HepG2 (cell line): ENCODE results near the gene DHX8. TPM values are rescaled to one million over a fixed set of nuclear protein-coding genes. Genes with fewer than 3 reads are reported as not detected.
A peak's percentile ranks its signal among the peaks of the same experiment; 100 is the strongest.

Source experiments
- DMAP1 ChIP-seq: IDR thresholded peaks from 2 replicates; pipeline ENCODE4 v1.6.1; 2016
- DPF2 ChIP-seq: sonication (generic); formaldehyde crosslinking; IDR thresholded peaks from 2 replicates; pipeline ENCODE4 v1.4.0; 2020; ENCODE audit warnings: mild to moderate bottlenecking, low read depth, missing genetic modification reagents, borderline replicate concordance
- EP300 ChIP-seq, 3 experiments: sonication (generic) in 1 of 3; formaldehyde crosslinking in 1 of 3; IDR thresholded peaks; 2 replicates each; pipeline versions ENCODE4 v1.5.1 to v1.6.1; 2011 to 2020; ENCODE audit warnings: low read depth in 2 of 3, low read length in 2 of 3, borderline replicate concordance in 1 of 3, improper control_type of control experiment in 1 of 3, mild to moderate bottlenecking in 1 of 3, missing genetic modification reagents in 1 of 3, moderate library complexity in 1 of 3
- GATAD2A ChIP-seq: IDR thresholded peaks from 2 replicates; pipeline ENCODE4 v1.6.1; 2016
- GFI1 ChIP-seq: sonication (generic); formaldehyde crosslinking; IDR thresholded peaks from 2 replicates; pipeline ENCODE4 v1.5.0; 2020; ENCODE audit warnings: missing genetic modification reagents, mild to moderate bottlenecking, borderline replicate concordance
- HDAC2 ChIP-seq: sonication (generic); formaldehyde crosslinking; IDR thresholded peaks from 2 replicates; pipeline ENCODE4 v1.4.0; 2020; ENCODE audit warnings: missing genetic modification reagents
- KLF12 ChIP-seq: sonication (generic); formaldehyde crosslinking; IDR thresholded peaks from 2 replicates; pipeline ENCODE4 v1.4.0; 2020; ENCODE audit warnings: missing genetic modification reagents, borderline replicate concordance
- MIER3 ChIP-seq: IDR thresholded peaks from 2 replicates; pipeline ENCODE4 v1.6.1; 2016; ENCODE audit warnings: missing compliant biosample characterization, borderline replicate concordance
- RAD21 ChIP-seq: fragments of 450-650 bp; formaldehyde crosslinking; IDR thresholded peaks from 2 replicates; pipeline ENCODE4 v1.5.0; 2020; ENCODE audit warnings: mild to moderate bottlenecking
- SMC3 ChIP-seq: IDR thresholded peaks from 2 replicates; pipeline ENCODE4 v1.6.1; 2011; ENCODE audit warnings: low read length, improper control_type of control experiment
- ZBTB38 ChIP-seq: sonication (generic); formaldehyde crosslinking; IDR thresholded peaks from 2 replicates; pipeline ENCODE4 v1.5.1; 2020; ENCODE audit warnings: mild to moderate bottlenecking, missing genetic modification reagents
- ZNF138 ChIP-seq: sonication (generic); formaldehyde crosslinking; IDR thresholded peaks from 2 replicates; pipeline ENCODE4 v1.5.0; 2020; ENCODE audit warnings: mild to moderate bottlenecking, low read depth, missing genetic modification reagents
- ZNF720 ChIP-seq: sonication (generic); formaldehyde crosslinking; IDR thresholded peaks from 2 replicates; pipeline ENCODE4 v1.4.0; 2020; ENCODE audit warnings: missing genetic modification reagents
- ZNF747 ChIP-seq: sonication (generic); formaldehyde crosslinking; IDR thresholded peaks from 2 replicates; pipeline ENCODE4 v1.8.1; 2023; ENCODE audit warnings: missing genetic modification reagents, mild to moderate bottlenecking, borderline replicate concordance
- ZNF883 ChIP-seq: sonication (generic); formaldehyde crosslinking; IDR thresholded peaks from 2 replicates; pipeline ENCODE4 v1.5.1; 2020; ENCODE audit warnings: mild to moderate bottlenecking, missing genetic modification reagents; ENCODE audit errors: not compliant biosample characterization
- polyA plus RNA-seq, 8 experiments: library from polyadenylated mRNA; depleted of rRNA in 3 of 8; stranded (reverse) in 7 of 8; unstranded in 1 of 8; fragments of >200 nt; fragmentation: Illumina TruSeq in 4 of 8; extraction: Trizol in 4 of 8; gene quantifications; 2 replicates each; pipeline versions ENCODE4 v1.2.1 to v1.2.3, GENCODE V29; 2011 to 2016; ENCODE audit warnings: low read depth in 4 of 8, missing spikeins in 1 of 8, mixed read lengths in 1 of 8; ENCODE audit not compliant: insufficient read depth in 1 of 8
- total RNA-seq, 5 experiments: library from RNA; depleted of rRNA; stranded (reverse); fragments of >200 nt; fragmentation: Illumina TruSeq; extraction: Trizol; gene quantifications; 2 replicates each; pipeline ENCODE4 v1.2.3, GENCODE V29; 2016; ENCODE audit warnings: low read depth in 1 of 5
- TF ChIP-seq, protein P1 (sequence below): IDR thresholded peaks from 2 replicates; pipeline ENCODE4 v1.6.1; 2016; ENCODE audit warnings: control low read depth
- TF ChIP-seq, protein P2 (sequence below), 2 experiments: fragments of 450-650 bp in 1 of 2; sonication (generic) in 1 of 2; formaldehyde crosslinking in 1 of 2; IDR thresholded peaks; 2 replicates each; pipeline versions ENCODE4 v1.6.1 to v1.8.0; 2016 to 2022; ENCODE audit warnings: antibody characterized with exemption in 1 of 2, mild to moderate bottlenecking in 1 of 2, missing genetic modification reagents in 1 of 2
- TF ChIP-seq, protein P3 (sequence below): IDR thresholded peaks from 2 replicates; pipeline ENCODE4 v1.6.1; 2018; ENCODE audit warnings: missing genetic modification reagents, mild to moderate bottlenecking, missing compliant biosample characterization

The DHX8 gene
- total and polyA plus RNA-seq, 2 of the 13 experiments (the other 11 are each of a cell fraction or from before 2014, with no cell fraction given): 24.8 to 48.9 TPM

DNA sequence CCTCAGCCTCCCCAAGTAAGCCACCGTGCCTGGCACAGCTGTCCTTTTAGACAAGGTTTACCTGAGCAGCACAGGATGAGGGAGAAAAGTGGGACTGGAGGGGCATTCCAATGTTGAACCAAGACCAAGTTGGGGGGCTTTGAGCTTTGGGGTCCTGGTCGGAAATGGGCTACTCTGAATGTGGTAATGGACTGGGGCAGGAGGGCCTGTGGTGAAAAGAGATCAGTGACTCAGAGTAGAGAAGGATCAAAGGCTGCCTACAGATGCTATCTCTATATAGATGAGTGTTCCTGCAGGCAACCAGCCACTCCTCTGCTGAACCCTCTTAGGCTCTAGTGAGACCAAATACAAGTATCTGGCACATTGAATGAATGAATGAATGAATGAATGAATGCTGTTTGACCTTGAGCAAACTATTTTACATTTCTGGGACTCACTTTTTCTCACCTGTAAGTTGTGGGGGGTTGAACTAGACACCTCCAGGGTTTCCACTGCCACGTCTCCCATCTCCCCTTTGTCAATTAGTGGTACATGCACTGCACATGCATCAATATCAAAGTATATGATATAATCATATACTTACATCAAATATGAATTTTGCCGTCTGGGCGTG is 88.7 kb downstream of the DHX8 start (continued):
- TF ChIP-seq KLF12 (CRISPR knock-in tag): no peak
- TF ChIP-seq ZNF138: 0 out of 2 replicates have a peak, but pooled peaks have one; percentile 40
- TF ChIP-seq GATAD2A (CRISPR knock-in tag): peak; percentile 56
- TF ChIP-seq EP300 (IDR thresholded peaks at IDR 0.05; ENCODE audit: low read depth in 2 of 2, low read length in 2 of 2): peak in 1 of 2 experiments; percentile 78; a peak in 2 of 4 replicates
- peak; percentile 10; the same call in 1 of the 2 replicates for TF ChIP-seq EP300 (CRISPR knock-in tag; IDR thresholded peaks at IDR 0.05; ENCODE audit: borderline replicate concordance)
- no peak for TF ChIP-seq DPF2
- no peak for TF ChIP-seq ZNF720
- TF ChIP-seq, protein P1, sequence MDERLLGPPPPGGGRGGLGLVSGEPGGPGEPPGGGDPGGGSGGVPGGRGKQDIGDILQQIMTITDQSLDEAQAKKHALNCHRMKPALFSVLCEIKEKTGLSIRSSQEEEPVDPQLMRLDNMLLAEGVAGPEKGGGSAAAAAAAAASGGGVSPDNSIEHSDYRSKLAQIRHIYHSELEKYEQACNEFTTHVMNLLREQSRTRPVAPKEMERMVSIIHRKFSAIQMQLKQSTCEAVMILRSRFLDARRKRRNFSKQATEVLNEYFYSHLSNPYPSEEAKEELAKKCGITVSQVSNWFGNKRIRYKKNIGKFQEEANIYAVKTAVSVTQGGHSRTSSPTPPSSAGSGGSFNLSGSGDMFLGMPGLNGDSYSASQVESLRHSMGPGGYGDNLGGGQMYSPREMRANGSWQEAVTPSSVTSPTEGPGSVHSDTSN (CRISPR knock-in tag): no peak
- TF ChIP-seq ZNF747 (CRISPR knock-in tag): 0 out of 2 replicates have a peak, but pooled peaks have one; percentile 21
- TF ChIP-seq SMC3: peak; percentile 42
- TF ChIP-seq MIER3 (CRISPR knock-in tag): no peak; the same call in 1 of the 2 replicates
- TF ChIP-seq RAD21 (CRISPR knock-in tag): 0 out of 2 replicates have a peak, but pooled peaks have one; percentile 30
- TF ChIP-seq, protein P2, sequence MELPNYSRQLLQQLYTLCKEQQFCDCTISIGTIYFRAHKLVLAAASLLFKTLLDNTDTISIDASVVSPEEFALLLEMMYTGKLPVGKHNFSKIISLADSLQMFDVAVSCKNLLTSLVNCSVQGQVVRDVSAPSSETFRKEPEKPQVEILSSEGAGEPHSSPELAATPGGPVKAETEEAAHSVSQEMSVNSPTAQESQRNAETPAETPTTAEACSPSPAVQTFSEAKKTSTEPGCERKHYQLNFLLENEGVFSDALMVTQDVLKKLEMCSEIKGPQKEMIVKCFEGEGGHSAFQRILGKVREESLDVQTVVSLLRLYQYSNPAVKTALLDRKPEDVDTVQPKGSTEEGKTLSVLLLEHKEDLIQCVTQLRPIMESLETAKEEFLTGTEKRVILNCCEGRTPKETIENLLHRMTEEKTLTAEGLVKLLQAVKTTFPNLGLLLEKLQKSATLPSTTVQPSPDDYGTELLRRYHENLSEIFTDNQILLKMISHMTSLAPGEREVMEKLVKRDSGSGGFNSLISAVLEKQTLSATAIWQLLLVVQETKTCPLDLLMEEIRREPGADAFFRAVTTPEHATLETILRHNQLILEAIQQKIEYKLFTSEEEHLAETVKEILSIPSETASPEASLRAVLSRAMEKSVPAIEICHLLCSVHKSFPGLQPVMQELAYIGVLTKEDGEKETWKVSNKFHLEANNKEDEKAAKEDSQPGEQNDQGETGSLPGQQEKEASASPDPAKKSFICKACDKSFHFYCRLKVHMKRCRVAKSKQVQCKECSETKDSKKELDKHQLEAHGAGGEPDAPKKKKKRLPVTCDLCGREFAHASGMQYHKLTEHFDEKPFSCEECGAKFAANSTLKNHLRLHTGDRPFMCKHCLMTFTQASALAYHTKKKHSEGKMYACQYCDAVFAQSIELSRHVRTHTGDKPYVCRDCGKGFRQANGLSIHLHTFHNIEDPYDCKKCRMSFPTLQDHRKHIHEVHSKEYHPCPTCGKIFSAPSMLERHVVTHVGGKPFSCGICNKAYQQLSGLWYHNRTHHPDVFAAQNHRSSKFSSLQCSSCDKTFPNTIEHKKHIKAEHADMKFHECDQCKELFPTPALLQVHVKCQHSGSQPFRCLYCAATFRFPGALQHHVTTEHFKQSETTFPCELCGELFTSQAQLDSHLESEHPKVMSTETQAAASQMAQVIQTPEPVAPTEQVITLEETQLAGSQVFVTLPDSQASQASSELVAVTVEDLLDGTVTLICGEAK (IDR thresholded peaks at IDR 0.05): no peak
- TF ChIP-seq, protein P2 (CRISPR knock-in tag; IDR thresholded peaks at IDR 0.05): peak; percentile 60
- no peak for TF ChIP-seq GFI1 (CRISPR knock-in tag)
- peak; percentile 40; the same call in 1 of the 2 replicates for TF ChIP-seq DMAP1
- peak; percentile 31; the same call in 1 of the 2 replicates for TF ChIP-seq HDAC2 (CRISPR knock-in tag)
- TF ChIP-seq ZBTB38: 0 out of 2 replicates have a peak, but pooled peaks have one; percentile 14
- TF ChIP-seq, protein P3, sequence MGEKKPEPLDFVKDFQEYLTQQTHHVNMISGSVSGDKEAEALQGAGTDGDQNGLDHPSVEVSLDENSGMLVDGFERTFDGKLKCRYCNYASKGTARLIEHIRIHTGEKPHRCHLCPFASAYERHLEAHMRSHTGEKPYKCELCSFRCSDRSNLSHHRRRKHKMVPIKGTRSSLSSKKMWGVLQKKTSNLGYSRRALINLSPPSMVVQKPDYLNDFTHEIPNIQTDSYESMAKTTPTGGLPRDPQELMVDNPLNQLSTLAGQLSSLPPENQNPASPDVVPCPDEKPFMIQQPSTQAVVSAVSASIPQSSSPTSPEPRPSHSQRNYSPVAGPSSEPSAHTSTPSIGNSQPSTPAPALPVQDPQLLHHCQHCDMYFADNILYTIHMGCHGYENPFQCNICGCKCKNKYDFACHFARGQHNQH (CRISPR knock-in tag): no peak
- TF ChIP-seq ZNF883 (CRISPR knock-in tag): no peak
